ENCODE results near the gene ADGRG1. TPM values are rescaled to one million over a fixed set of nuclear protein-coding genes. Genes with fewer than 3 reads are reported as not detected.

ADGRG1 gene
- total RNA-seq (2021; ENCODE audit: unreplicated experiment) (13.1 TPM), Bru-seq, nascent RNA (percentile 35 among the genes with signal in this experiment), BruChase-seq, experiment 1, labeled RNA remaining after a 2-hour chase (percentile 35 among the genes with signal in this experiment), BruChase-seq, experiment 2, labeled RNA remaining after a 6-hour chase (percentile 42 among the genes with signal in this experiment)
- polyA plus RNA-seq (2012; ENCODE audit: insufficient read length) = 6.8 TPM
- long read RNA-seq, partial matches to known transcripts = 20 of 22 reads
- long read RNA-seq, other reads (novel, unspliced or antisense) = 1 of 22 reads

DNA sequence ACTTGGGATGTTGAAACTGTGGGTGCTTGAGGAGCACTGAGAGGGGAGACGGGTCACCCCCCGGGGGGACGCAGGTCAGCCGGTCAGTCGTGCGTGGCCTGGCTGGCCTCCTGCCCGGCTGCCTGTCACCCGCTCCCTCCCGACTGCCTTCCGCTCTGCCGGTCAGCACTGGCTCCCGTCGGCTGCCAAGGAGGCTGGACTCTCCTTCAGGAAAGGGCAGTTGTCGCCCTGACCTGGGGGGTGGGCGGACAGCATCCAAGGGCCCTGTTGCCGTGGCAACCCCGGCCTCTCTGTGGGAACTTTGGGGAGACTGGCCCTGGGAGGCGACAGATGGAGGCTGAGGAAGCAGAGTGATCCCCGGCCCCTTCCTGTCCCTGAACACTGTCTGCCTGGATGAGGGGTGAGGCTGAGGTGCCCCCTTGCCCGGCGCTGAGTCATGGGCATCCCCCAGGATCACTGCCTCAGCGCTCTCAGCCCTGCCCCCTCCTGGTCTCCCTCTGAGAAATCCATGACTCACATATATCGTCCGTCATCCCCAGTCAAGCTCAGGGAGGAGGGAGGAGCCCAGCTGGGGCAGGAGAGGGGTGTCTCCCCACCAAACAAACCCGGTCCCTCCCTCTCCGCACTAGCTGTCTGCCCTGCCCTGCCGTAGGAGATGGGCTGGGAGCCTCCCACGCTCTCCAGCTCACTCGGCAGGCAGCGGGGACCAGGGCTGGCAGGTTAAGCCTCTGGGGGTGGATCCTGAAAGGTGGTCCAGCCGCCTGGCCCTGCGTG lies at the start of gene ADGRG1:
ADGRG1 (plus strand) TSS at position 623 of the 774 bp plus-strand sequence. CDS start 21,658 bp downstream, outside the sequence.
- Histone ChIP-seq H3K27me3 (ENCODE audit: control insufficient read depth, insufficient read depth, low read length) (no peaks in the 10 kb centered on the region), H3K36me3 (ENCODE audit: control insufficient read depth, insufficient read depth, low read length) (no peaks in the 10 kb centered on the region), H3K4me1 (ENCODE audit: control insufficient read depth, insufficient read depth, low read length) (peaks cover 37% of the 10 kb centered on the region), H3K4me3 (ENCODE audit: low read depth in 2 of 2, low read length in 2 of 2) (peak within 1 kb of the TSS; percentile 17 to 52), H3K9me3 (ENCODE audit: control insufficient read depth, insufficient read depth, low read depth, low read length) (no peaks in the 10 kb centered on the region), H3K27ac (ENCODE audit: low read length) (no peak within 1 kb of the TSS)
- intact Hi-C loops (cut with micrococcal nuclease; ENCODE audit: unreplicated experiment) = no loop called here
- in situ Hi-C loops (cut with HindIII; ENCODE audit: low pct_unique_long_range_greater_than_20kb, low sequenced_read_pairs) = no loop called here
- ChIA-PET CTCF (no interaction called here), POLR2A (no interaction called here)
- BruUV-seq (replicated peaks) = no TSS peak
- ATAC-seq (peak; percentile 75), DNase-seq (ENCODE audit: low read depth, low spot score) (peak; percentile 41)
- TF ChIP-seq, protein P1, sequence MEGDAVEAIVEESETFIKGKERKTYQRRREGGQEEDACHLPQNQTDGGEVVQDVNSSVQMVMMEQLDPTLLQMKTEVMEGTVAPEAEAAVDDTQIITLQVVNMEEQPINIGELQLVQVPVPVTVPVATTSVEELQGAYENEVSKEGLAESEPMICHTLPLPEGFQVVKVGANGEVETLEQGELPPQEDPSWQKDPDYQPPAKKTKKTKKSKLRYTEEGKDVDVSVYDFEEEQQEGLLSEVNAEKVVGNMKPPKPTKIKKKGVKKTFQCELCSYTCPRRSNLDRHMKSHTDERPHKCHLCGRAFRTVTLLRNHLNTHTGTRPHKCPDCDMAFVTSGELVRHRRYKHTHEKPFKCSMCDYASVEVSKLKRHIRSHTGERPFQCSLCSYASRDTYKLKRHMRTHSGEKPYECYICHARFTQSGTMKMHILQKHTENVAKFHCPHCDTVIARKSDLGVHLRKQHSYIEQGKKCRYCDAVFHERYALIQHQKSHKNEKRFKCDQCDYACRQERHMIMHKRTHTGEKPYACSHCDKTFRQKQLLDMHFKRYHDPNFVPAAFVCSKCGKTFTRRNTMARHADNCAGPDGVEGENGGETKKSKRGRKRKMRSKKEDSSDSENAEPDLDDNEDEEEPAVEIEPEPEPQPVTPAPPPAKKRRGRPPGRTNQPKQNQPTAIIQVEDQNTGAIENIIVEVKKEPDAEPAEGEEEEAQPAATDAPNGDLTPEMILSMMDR (IDR thresholded peaks at IDR 0.05) = no peak
- TF ChIP-seq TCF7L2 (IDR thresholded peaks at IDR 0.05; ENCODE audit: low read depth, low read length) (no peak), SIN3A (IDR thresholded peaks at IDR 0.05; ENCODE audit: borderline replicate concordance, insufficient read depth, low read depth, low read length) (no peak), POLR2AphosphoS5 (IDR thresholded peaks at IDR 0.05; ENCODE audit: low read depth, low read length) (no peak), REST (IDR thresholded peaks at IDR 0.05; ENCODE audit: insufficient read depth in 1 of 2, low read depth in 2 of 2, low read length in 1 of 2) (no peak)

- no peak for ATAC-seq
Observed at GRCh38 chr16:57579361-57579665, 49.1 kb upstream of the ADGRG1 start.

More at GRCh38 chr16:57579361-57579665, 49.1 kb upstream of the ADGRG1 start:
- TF ChIP-seq, protein P1 (IDR thresholded peaks at IDR 0.05) = no peak
- TF ChIP-seq REST (IDR thresholded peaks at IDR 0.05; ENCODE audit: insufficient read depth in 1 of 2, low read depth in 2 of 2, low read length in 1 of 2) (no peak), TCF7L2 (IDR thresholded peaks at IDR 0.05; ENCODE audit: low read depth, low read length) (no peak), SIN3A (IDR thresholded peaks at IDR 0.05; ENCODE audit: borderline replicate concordance, insufficient read depth, low read depth, low read length) (no peak), POLR2AphosphoS5 (IDR thresholded peaks at IDR 0.05; ENCODE audit: low read depth, low read length) (no peak)
- intact Hi-C loops (cut with micrococcal nuclease; ENCODE audit: unreplicated experiment) (loop anchor here (5.0 kb wide), 2 partner anchors 68 to 138 kb away; no protein-coding TSS in a partner anchor), in situ Hi-C loops (cut with HindIII; ENCODE audit: low pct_unique_long_range_greater_than_20kb, low sequenced_read_pairs) (no loop called here)
- DNase-seq (ENCODE audit: low read depth, low spot score) = no peak
- CTCF ChIA-PET = no interaction called here
- no peaks in the 10 kb centered on the region; the same call in 1 of the 2 replicates for H3K4me1 ChIP-seq (ENCODE audit: control insufficient read depth, insufficient read depth, low read length)
- H3K9me3 ChIP-seq (ENCODE audit: control insufficient read depth, insufficient read depth, low read depth, low read length) = no peaks in the 10 kb centered on the region
- no peaks in the 10 kb centered on the region for H3K36me3 ChIP-seq (ENCODE audit: control insufficient read depth, insufficient read depth, low read length)
- BruUV-seq (replicated peaks) = no TSS peak
- POLR2A ChIA-PET = interaction anchor here (0.6 kb wide), 1 partner anchor 116 kb away, joined by 3 read pairs; no protein-coding TSS in a partner anchor
- no peak overlapping the region for H3K4me3 ChIP-seq (ENCODE audit: low read depth in 2 of 2, low read length in 2 of 2)
- no peaks in the 10 kb centered on the region for H3K27me3 ChIP-seq (ENCODE audit: control insufficient read depth, insufficient read depth, low read length)
- H3K27ac ChIP-seq (ENCODE audit: low read length) = no peak overlapping the region
